NCI-H345 treated with DMSO at 0.1 percent for 48 hours (cell line): ENCODE results near the gene MPPED1.
A peak's percentile ranks its signal among the peaks of the same experiment; 100 is the strongest.

Source experiments
- DNase-seq: peaks from one replicate; lab custom pipeline; 2025; ENCODE audit not compliant: unreplicated experiment; lab: John Stamatoyannopoulos, UW

Gene MPPED1

GRCh38 chr22:43446037-43446803 lies 34.4 kb downstream of the MPPED1 start:
- DNase-seq: peak; percentile 58

- peak; percentile 72 for DNase-seq
These were observed 35.1 kb downstream of the MPPED1 start for GRCh38 chr22:43446916-43447315.

- DNase-seq: peak; percentile 94
These were observed 35.6 kb downstream of the MPPED1 start for GRCh38 chr22:43447380-43447779.

- DNase-seq: no peak
These were observed 36.2 kb downstream of the MPPED1 start for GRCh38 chr22:43448048-43448447.

GRCh38 chr22:43449205-43449830 lies 37.5 kb downstream of the MPPED1 start:
- no peak for DNase-seq

- DNase-seq: no peak
These were observed 38.0 kb downstream of the MPPED1 start for GRCh38 chr22:43449831-43450225.

GRCh38 chr22:43451371-43452050 lies 39.7 kb downstream of the MPPED1 start:
- no peak for DNase-seq

- no peak for DNase-seq
These were observed 44.0 kb downstream of the MPPED1 start for GRCh38 chr22:43455846-43456245.

GRCh38 chr22:43457002-43457401 lies 45.2 kb downstream of the MPPED1 start:
- no peak for DNase-seq

GRCh38 chr22:43462701-43463100 lies 50.9 kb downstream of the MPPED1 start:
- DNase-seq: no peak

- no peak for DNase-seq
These were observed 53.0 kb downstream of the MPPED1 start for GRCh38 chr22:43464809-43465208.

- DNase-seq: no peak
These were observed 53.6 kb downstream of the MPPED1 start for GRCh38 chr22:43465291-43466015.

GRCh38 chr22:43466710-43467109 lies 54.9 kb downstream of the MPPED1 start:
- no peak for DNase-seq

- no peak for DNase-seq
These were observed 55.6 kb downstream of the MPPED1 start for GRCh38 chr22:43467216-43467940.

GRCh38 chr22:43470253-43470652 lies 58.4 kb downstream of the MPPED1 start:
- DNase-seq: no peak

- no peak for DNase-seq
These were observed 59.2 kb downstream of the MPPED1 start for GRCh38 chr22:43470941-43471585.

GRCh38 chr22:43471606-43472135 lies 59.9 kb downstream of the MPPED1 start:
- no peak for DNase-seq

- no peak for DNase-seq
These were observed 61.2 kb downstream of the MPPED1 start for GRCh38 chr22:43473031-43473430.

- DNase-seq: no peak
These were observed 61.6 kb downstream of the MPPED1 start for GRCh38 chr22:43473441-43473840.
